Adrenal gland (tissue), 5 donors: ENCODE data around the gene SPRYD4.

Experiments used
- POLR2A ChIP-seq, 2 donors: fragments of 450-650 bp; IDR thresholded peaks; one replicate each; pipeline ENCODE4 v1.6.1; 2017; ENCODE audit warnings: antibody characterized with exemption in 2 of 2, mild to moderate bottlenecking in 2 of 2, moderate library complexity in 1 of 2
- TF ChIP-seq, protein P1 (sequence below), 6 experiments: fragments of 450-650 bp in 4 of 6; fragments of 200-600 bp in 2 of 6; sonication (generic) in 1 of 6; IDR thresholded peaks; 1 replicate in 5 of 6; 2 replicates in 1 of 6; pipeline versions ENCODE4 v1.5.1 to v1.8.0; 2016 to 2021; ENCODE audit warnings: antibody characterized with exemption in 6 of 6, mild to moderate bottlenecking in 2 of 6, moderate library complexity in 1 of 6
- donor health status: DM: no; HTN: no; CAD: no.

DNA sequence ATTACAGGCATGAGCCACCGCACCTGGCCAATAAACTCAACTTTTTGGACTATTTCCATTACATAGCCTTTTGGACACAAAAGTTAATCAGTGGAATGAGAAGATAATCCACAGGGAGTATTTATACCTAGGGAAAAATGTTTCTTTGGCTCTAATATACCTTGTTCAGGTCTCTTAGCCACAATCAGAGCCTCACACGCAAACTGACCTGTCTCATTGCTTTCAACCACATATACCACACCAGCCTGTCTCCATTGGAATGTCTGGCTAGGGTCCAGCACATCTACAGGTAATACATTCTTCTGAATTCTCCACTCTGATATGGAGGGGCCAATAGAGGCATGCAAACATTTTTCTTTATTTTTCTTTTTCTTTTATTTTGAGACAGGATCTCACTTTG lies 49.5 kb downstream of the SPRYD4 start:
- TF ChIP-seq, protein P1, sequence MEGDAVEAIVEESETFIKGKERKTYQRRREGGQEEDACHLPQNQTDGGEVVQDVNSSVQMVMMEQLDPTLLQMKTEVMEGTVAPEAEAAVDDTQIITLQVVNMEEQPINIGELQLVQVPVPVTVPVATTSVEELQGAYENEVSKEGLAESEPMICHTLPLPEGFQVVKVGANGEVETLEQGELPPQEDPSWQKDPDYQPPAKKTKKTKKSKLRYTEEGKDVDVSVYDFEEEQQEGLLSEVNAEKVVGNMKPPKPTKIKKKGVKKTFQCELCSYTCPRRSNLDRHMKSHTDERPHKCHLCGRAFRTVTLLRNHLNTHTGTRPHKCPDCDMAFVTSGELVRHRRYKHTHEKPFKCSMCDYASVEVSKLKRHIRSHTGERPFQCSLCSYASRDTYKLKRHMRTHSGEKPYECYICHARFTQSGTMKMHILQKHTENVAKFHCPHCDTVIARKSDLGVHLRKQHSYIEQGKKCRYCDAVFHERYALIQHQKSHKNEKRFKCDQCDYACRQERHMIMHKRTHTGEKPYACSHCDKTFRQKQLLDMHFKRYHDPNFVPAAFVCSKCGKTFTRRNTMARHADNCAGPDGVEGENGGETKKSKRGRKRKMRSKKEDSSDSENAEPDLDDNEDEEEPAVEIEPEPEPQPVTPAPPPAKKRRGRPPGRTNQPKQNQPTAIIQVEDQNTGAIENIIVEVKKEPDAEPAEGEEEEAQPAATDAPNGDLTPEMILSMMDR (IDR thresholded peaks at IDR 0.05), result no peak
- TF ChIP-seq POLR2A (IDR thresholded peaks at IDR 0.05), result no peak
